GM18867 (cell line): Measurements from ENCODE around the gene ELOVL4.

Experiments used
- ATAC-seq: cut with Tn5 transposase; IDR thresholded peaks from one replicate; pipeline ENCODE4 v1.9.1; 2021; ENCODE audit warnings: mild to moderate bottlenecking, moderate library complexity; ENCODE audit not compliant: unreplicated experiment

ELOVL4 gene

DNA sequence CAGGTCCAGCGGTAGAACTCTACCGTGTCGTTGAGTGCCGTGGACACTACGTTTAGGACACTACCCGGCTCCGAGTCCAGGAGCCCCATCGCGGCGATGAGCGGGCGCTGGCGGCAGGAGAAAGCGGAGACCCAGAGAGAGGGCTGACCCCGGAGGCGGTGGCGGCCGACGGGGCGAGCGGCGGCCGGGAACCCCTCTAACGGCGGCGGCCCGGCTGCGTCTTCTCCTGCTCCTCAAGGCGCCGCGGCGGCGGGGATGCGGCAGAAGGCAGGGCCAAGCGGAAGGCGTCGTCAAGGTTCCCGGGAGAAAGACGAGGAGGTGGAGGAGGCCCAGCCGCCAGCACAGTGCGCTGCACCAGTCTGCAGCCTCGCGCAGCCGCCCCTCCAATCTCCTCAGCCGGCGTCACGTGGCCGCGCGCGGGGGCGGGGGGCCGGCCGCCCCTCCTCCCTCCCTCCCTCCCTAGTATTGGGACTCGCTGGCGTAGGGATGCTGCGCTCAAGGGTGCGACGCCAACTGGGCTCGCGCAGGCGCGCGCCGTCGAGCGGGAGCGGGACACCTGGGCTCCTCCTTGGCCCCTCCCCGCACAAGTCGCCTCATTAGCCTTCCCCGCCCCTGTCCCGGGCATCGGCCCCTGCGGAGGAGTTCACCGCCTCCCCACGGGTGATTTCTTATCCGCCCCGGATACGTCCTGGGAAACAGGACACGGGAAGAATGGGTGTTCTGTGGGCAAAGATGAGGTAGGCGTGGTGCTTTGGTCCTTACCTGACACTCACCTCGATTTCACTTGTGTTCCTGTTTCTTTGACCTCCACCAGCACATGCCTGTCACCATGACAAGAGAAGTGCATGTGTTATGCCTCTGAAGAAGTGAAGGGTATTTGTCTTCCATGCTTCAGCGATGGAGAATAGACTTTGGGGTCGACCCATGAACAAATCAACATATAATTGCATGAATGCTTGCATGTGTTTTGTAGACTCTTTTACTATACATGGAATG, at the start of gene ELOVL4:
Gene ELOVL4, minus strand, starts transcription at position 363 of the 996 bp plus-strand sequence. Its CDS starts 274 bp downstream, at position 89.
- ATAC-seq: peak; percentile 53

DNA sequence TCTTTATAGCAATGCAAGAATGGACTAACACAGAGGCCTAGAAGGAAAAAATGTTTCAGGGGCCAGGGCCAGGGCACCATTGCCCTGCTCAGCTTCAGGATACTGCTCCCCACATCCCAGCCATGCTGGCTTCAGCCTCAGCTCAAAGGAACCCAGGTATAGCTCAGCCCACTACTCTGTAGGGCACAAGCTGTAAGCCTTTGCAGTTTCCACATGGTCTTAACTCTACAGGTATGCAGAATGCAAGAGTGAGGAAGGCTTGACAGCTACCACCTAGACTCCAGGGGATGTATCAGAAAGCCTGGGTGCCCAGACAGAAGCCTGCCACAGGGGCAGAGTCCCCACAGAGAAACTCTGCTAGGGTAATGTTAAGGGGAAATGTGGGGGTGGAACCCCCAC, 46.6 kb upstream of the ELOVL4 start:
- ATAC-seq: no peak

DNA sequence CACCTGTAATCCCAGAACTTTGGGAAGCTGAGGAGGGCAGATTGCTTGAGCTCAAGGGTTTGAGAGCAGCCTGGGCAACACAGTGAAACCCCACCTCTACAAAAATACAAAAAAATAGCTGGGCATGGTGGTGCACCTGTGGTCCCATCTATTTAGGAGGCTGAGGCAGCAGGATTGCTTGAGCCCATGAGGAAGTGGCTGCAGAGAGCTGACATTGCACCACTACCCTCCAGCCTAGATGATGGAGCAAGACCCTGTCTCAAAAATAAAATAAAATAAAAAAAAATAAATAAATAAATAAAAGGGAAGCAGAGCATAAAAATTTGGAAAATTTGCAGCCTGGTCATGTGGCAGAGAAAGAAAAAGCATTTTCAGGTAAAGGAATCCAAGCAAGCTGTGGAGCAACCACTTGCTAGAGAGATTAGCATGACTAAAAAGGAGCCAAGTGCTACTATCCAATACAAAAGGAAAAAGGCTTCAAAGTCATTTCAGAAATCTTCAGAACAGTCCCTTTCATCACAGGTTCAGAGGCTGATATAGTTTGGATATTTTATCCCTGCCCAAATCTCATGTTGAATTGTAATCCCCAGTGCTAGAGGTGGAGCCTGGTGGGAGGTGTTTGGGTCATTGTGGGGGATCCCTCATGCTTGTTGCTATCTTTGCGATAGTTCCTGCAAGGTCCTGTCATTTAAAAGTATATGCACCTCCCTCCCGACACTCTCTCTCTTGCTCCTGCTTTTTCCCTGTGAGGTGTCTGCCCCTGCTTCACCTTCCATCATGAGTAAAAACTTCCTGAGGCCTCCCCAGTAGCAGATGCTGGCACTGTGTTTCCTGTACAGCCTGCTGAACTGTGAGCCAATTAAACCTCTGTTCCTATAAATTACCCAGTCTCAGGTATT, 45.9 kb upstream of the ELOVL4 start:
- ATAC-seq: no peak

- no peak for ATAC-seq
Measured at GRCh38 chr6:79989641-79990040, 42.3 kb upstream of the ELOVL4 start.

GRCh38 chr6:79985128-79985527, 37.8 kb upstream of the ELOVL4 start:
- ATAC-seq: no peak

- ATAC-seq: peak; percentile 52
Measured at GRCh38 chr6:79984261-79984660, 36.9 kb upstream of the ELOVL4 start.

GRCh38 chr6:79981652-79982051, 34.3 kb upstream of the ELOVL4 start:
- no peak for ATAC-seq

GRCh38 chr6:79971193-79971592, 23.8 kb upstream of the ELOVL4 start:
- no peak for ATAC-seq

DNA sequence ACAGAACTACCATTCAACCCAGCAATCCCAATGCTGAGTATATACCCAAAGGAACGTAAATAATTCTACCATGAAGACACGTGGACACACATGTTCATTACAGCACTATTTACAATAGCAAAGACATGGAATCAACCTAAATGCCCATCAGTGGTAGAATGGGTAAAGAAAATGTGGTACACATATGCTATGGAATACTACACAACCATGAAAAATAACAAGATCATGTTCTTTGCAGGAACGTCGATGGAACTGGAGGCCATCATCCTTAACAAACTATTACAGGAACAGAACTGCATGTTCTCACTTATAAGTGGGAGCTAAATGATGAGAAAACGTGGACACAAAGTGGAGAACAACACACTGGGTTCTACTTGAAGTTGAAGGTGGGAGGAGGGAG, 22.4 kb upstream of the ELOVL4 start:
- ATAC-seq: no peak

DNA sequence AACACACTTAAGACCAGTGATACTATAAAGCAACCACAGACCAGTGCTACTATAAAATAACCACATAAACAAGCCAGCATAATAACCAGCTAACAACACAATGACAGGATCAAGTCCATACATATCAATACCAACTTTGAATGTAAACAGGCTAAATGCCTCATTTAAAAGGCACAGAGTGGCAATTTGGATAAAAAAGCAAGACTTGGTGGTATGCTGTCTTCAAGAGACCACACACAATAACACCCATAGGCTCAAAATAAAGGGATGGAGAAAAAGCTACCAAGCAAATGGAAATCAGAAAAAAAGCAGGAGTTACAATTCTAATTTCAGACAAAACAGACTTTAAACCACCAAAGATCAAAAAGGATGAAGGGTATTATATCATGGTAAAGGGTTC, 19.8 kb upstream of the ELOVL4 start:
- ATAC-seq: no peak

DNA sequence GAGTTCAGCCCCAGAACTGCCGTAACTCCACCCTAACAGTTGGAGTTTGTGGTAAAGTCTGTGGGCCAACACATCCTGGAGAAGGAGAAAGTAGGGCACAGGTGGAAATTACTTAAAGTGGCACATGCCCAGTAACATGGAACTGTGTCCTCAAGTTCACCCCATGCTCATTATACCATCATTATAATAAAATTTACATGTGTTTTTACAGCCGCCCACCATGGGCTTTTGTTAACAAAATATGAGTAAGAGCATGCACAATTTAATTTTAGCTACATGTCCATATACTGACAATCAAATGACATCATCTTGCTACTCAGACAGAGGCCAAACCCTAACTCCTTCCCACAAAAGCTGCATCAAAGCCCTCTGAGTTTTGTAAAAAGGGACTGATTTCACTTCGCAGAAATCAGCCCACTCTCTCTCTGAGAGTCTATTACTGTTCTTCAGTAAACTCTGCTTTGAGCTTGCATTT, 17.3 kb upstream of the ELOVL4 start:
- no peak for ATAC-seq

GRCh38 chr6:79954849-79955248, 7.5 kb upstream of the ELOVL4 start:
- no peak for ATAC-seq

GRCh38 chr6:79949233-79949632, 1.9 kb upstream of the ELOVL4 start:
- ATAC-seq: peak; percentile 69

DNA sequence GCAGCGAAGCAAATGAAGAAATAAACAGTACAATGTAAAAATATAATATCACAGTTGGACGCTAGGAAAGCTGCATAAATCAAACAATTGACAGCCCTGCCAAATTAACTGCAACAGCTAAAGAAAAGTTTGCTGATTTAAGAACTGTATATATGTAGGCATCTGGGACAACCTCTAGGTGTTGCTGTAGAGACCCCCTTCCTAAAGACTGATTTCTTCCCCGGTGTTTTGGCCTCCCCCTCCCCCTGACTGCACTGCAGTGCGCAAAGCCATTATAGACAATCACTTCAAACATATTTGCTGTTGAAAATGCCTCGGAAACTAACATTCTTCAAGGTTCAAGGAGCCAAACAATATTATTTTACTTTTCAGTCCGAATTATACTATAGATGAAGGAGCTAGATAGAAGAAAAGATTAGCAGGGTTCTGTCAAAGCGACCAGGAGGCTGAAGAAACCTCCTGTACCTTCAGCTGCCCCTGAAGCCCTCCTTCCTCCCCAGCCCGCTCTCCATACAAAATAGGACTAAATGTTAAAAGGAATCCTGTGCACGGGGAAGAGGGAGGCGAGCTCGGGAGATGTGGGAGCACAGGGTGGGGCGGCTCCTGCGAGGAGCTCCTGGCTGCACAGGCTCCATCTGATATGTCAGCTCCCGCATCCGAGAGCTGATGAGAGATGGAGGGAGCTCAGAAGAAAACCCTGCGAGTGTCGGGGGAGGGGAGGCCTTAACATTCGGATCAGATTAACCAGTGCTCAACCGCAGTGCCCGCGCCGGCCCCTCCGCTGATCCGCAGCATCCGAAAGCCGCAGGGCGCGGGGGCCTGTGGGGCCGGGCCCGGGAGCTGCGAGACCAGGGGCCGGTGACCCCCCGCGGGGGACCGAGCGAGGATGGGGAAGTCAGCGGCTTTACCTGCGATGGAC, 822 bp downstream of the ELOVL4 start:
- peak; percentile 13 for ATAC-seq

DNA sequence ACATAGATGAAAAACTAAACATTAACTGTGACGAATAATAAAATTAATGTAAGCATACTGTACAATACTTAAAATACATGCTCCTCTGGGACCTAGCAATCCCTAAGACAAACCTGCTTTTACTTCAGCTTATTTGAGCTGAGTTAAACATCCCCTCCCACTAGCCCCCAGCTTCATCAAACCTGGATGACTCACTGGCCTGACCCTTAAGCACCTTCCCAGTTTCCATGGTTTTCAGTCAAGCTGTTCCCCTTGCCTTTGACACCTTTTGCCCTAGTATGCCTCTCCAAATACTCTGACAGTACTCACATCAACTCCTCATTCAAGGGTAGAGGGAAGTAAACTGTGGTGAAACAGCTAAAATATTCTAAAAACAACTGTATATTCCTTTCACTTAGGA, 4.2 kb downstream of the ELOVL4 start:
- no peak for ATAC-seq

DNA sequence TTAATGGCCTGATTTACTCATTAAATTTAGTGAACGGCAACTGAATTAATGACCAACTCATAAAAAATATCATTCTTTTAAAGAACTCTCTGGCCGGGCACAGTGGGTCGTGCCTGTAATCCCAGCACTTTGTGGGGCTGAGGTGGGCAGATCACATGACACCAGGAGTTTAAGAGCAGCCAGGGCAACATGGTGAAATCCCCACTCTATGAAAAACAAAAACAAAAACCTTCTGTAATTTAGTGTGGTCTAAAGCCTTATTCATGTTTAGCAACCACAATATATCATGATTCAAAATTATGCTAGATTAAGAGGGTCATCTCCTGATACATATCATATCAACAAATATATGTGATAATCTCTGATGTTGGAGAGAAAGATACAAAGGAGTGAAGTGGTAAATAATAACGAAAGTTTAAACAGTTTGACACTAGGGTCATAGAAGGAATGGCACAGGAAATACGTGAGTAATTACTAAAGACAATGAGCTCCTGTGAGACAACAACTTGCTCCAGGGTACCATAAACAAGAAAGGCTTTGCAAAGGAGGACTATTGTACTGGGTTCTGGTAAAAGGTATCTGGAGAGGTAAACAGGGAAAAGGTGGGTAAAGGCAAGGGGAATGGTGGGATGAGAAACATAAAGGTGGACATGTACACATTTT, 5.7 kb downstream of the ELOVL4 start:
- ATAC-seq: no peak

DNA sequence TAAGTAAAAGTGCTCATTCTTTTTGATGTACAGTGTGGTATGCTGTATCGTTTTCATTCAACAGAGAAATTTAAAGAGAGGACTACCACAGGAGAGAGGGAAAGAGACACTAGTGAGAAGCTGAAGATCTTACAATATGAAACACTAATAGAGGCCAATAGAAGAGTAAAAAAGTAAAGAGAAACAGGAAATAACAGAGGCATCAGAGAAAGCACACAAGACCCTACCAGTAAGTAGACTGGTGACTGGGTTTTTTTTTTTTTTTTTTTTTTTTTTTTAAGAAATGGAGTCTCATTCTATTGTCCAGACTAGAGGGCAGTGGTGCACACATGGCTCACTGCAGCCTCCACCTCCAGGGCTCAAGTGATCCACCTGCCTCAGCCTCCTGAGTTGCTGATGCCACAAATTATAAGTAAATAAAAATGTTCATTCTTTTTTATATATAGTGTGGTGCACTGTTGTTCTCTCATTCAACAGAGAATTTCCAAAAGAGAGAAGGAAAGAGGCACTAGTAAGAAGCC, 18.8 kb downstream of the ELOVL4 start:
- ATAC-seq: no peak

- no peak for ATAC-seq
Measured at GRCh38 chr6:79927758-79928157, 19.6 kb downstream of the ELOVL4 start.

GRCh38 chr6:79923270-79923669, 24.1 kb downstream of the ELOVL4 start:
- ATAC-seq: no peak

GRCh38 chr6:79922018-79922417, 25.3 kb downstream of the ELOVL4 start:
- no peak for ATAC-seq
